Activated CD4-positive, alpha-beta T cell treated with anti-CD3 and anti-CD28 coated beads for 36 hours (primary cell): ENCODE results near the gene TTYH3. TPM values are rescaled to one million over a fixed set of nuclear protein-coding genes. Genes with fewer than 3 reads are reported as not detected.
A peak's percentile ranks its signal among the peaks of the same experiment; 100 is the strongest.
"Not testable (repeated sequence)": the region's sequence is repeated elsewhere in the genome, so short reads cannot be mapped to it uniquely, and the experiment has no call there.

Source experiments
- ATAC-seq: fragments of 200-7000 bp; cut with Tn5 transposase; one replicate; pipeline ENCODE4 v1.10.0; 2021; ENCODE audit warnings: mild to moderate bottlenecking, moderate library complexity
- CTCF ChIA-PET: fragments of 350-600 bp; sonication (Branson Sonifier 250); formaldehyde crosslinking; loops from one replicate; lab custom pipeline; 2021; ENCODE audit warnings: antibody characterized with exemption; lab: Charles Lee
- POLR2A ChIA-PET: fragments of 350-600 bp; sonication (Branson Sonifier 250); formaldehyde crosslinking; loops from one replicate; lab custom pipeline; 2021; ENCODE audit warnings: antibody characterized with exemption, inconsistent platforms; lab: Charles Lee
- DNase-seq: peaks from one replicate; pipeline ENCODE4 v3.0.0-alpha.2; 2020
- H3K27ac Mint-ChIP-seq: one replicate; pipeline ENCODE4 v1.8.0; 2021; ENCODE audit warnings: mixed read lengths
- H3K27me3 Mint-ChIP-seq: one replicate; pipeline ENCODE4 v1.8.0; 2021; ENCODE audit warnings: mixed read lengths
- H3K36me3 Mint-ChIP-seq: one replicate; pipeline ENCODE4 v1.8.0; 2021; ENCODE audit warnings: low read depth, mixed read lengths
- H3K4me1 Mint-ChIP-seq: one replicate; pipeline ENCODE4 v1.8.0; 2021; ENCODE audit warnings: mixed read lengths
- H3K4me3 Mint-ChIP-seq: one replicate; pipeline ENCODE4 v1.8.0; 2021; ENCODE audit warnings: mild to moderate bottlenecking, moderate library complexity, mixed read lengths
- H3K9me3 Mint-ChIP-seq: one replicate; pipeline ENCODE4 v1.8.0; 2021; ENCODE audit warnings: low read depth, mixed read lengths
- intact Hi-C, 2 experiments: fragments of 100-400 bp; cut with DNase I in 1 of 2; cut with micrococcal nuclease in 1 of 2; formaldehyde crosslinking; loops; one replicate each; pipeline versions ENCODE4 v1.14.2 to v1.15.1; 2022 to 2024; cut with DNase I, micrococcal nuclease
- total RNA-seq, 2 experiments: library from RNA; stranded (reverse); gene quantifications; one replicate each; pipeline ENCODE4 v1.2.3, GENCODE V29; 2021

The TTYH3 gene
- total RNA-seq, 2 experiments from 2014 or later = 18.7 to 20.2 TPM

- intact Hi-C loops = no loop called here
- DNase-seq = no peak
- Mint-ChIP-seq H3K9me3 (no peaks in the 10 kb centered on the region), H3K27ac (no peak overlapping the region), H3K4me1 (peaks cover 8% of the 10 kb centered on the region), H3K4me3 (no peak overlapping the region), H3K36me3 (no peaks in the 10 kb centered on the region), H3K27me3 (peaks cover 31% of the 10 kb centered on the region)
- ChIA-PET CTCF (interaction anchor here (0.7 kb wide), 1 partner anchor 10 kb away, joined by 3 read pairs; no protein-coding TSS in a partner anchor), POLR2A (no interaction called here)
- no peak for ATAC-seq
These were observed 56.9 kb downstream of the TTYH3 start for GRCh38 chr7:2688409-2689342.

DNA sequence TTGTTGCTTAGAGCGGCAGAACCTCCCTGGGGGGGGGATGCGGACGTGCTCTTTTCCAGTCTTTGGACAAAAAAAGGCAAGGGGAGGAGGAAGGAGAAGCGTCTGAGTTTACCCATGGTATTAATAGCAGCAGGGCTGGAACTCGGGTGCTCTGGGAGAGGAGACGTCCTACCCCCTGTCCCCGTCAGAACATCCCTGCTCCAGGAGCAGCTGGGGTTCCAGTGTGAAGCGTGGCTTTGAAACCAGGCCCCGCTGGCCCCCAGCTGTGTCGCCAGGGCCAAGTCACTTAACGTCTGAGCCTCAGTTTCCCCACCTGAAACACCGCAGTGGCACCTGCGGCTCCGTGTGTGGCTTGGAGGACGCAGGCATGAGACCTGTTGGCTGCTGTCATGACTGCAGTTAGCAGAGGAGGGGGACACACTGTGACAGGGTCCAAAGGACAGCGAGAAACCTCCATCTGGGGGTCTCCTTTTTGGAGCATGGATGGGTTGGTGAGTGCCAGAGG is 57.6 kb downstream of the TTYH3 start:
- peaks cover 31% of the 10 kb centered on the region for H3K27me3 Mint-ChIP-seq
- no peak overlapping the region for H3K27ac Mint-ChIP-seq
- CTCF ChIA-PET = interaction anchor here (0.7 to 5.7 kb wide), 4 partner anchors 9 to 238 kb away, joined by 3 to 33 read pairs (median 4); no protein-coding TSS in a partner anchor
- no peak for DNase-seq
- intact Hi-C loops = no loop called here
- H3K4me3 Mint-ChIP-seq = no peak overlapping the region
- POLR2A ChIA-PET = interaction anchor here (0.6 kb wide), 1 partner anchor 316 kb away, joined by 3 read pairs; no protein-coding TSS in a partner anchor
- peaks cover 8% of the 10 kb centered on the region for H3K4me1 Mint-ChIP-seq
- no peaks in the 10 kb centered on the region for H3K9me3 Mint-ChIP-seq
- ATAC-seq = no peak
- no peaks in the 10 kb centered on the region for H3K36me3 Mint-ChIP-seq

GRCh38 chr7:2689951-2690705 is 58.3 kb downstream of the TTYH3 start:
- peaks cover 31% of the 10 kb centered on the region for H3K27me3 Mint-ChIP-seq
- H3K27ac Mint-ChIP-seq = no peak overlapping the region
- no peaks in the 10 kb centered on the region for H3K36me3 Mint-ChIP-seq
- H3K4me3 Mint-ChIP-seq = no peak overlapping the region
- H3K4me1 Mint-ChIP-seq = peaks cover 8% of the 10 kb centered on the region
- no peak for ATAC-seq
- intact Hi-C loops = no loop called here
- ChIA-PET POLR2A (interaction anchor here (0.6 kb wide), 1 partner anchor 317 kb away, joined by 3 read pairs; no protein-coding TSS in a partner anchor), CTCF (interaction anchor here (0.5 to 5.7 kb wide), 5 partner anchors 14 to 239 kb away, joined by 3 to 33 read pairs (median 3); no protein-coding TSS in a partner anchor)
- no peak for DNase-seq
- no peaks in the 10 kb centered on the region for H3K9me3 Mint-ChIP-seq

DNA sequence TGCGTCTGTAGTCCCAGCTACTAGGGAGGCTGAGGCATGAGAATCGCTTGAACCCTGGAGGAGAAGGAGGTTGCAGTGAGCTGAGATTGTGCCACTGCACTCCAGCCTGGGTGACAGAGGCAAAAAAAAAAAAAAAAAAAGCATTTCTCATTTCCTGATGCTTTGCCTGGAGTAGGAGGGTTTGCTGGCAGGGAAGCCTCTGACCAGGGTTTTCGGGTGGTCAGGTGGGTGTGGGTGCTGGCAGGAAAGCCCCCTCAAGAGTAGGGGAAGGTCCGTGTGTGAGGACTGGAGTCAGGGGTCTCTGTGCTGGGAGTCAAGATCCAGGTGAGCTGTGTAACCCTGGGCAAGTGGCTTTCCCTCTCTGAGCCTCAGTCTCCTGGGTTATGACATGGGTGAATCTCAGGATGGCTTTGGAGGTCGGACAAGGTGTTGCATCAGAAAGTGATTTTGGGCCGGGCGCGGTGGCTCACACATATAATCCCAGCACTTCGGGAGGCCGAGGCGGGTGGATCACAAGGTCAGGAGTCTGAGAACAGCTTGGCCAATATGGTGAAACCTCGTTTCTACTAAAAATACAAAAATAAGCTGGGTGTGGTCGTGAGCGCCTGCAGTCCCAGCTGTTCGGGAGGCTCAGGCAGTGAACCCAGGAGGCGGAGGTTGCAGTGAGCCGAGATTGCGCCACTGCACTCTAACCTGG is 59.4 kb downstream of the TTYH3 start:
- Mint-ChIP-seq H3K4me1 (peaks cover 8% of the 10 kb centered on the region), H3K4me3 (no peak overlapping the region), H3K27ac (no peak overlapping the region), H3K9me3 (no peaks in the 10 kb centered on the region), H3K36me3 (no peaks in the 10 kb centered on the region), H3K27me3 (peaks cover 27% of the 10 kb centered on the region)
- intact Hi-C loops = no loop called here
- POLR2A ChIA-PET = no interaction called here
- ATAC-seq (no peak), DNase-seq (no peak)
- CTCF ChIA-PET = interaction anchor here (5.7 kb wide), 1 partner anchor 19 kb away, joined by 33 read pairs; no protein-coding TSS in a partner anchor

DNA sequence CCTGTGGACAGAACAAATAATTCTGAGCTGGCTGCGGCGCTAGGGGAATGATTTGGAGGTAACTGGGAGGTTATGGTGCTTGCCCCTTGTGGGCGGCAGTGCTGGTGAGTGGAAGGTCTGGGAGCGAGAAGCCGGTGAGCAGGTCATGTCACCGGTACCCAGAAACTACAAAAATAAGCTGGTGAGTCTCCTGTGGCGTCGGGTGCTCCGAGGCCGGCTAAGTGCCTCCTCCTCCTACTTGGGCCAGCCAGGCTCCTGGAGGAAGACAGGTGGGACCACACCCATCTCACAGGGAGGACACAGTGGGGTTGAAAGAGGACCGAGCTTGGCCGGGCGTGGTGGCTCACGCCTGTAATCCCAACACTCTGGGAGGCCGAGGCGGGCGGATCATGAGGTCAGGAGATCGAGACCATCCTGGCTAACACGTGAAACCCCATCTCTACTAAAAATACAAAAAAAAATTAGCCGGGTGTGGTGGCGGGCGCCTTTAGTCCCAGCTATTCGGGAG is 60.2 kb downstream of the TTYH3 start:
- DNase-seq, H3K27ac Mint-ChIP-seq, H3K36me3 Mint-ChIP-seq, H3K4me1 Mint-ChIP-seq, H3K4me3 Mint-ChIP-seq, intact Hi-C loops, POLR2A ChIA-PET, H3K9me3 Mint-ChIP-seq, ATAC-seq: not testable (repeated sequence)
- CTCF ChIA-PET = interaction anchor here (0.5 to 5.7 kb wide), 3 partner anchors 18 to 136 kb away, joined by 3 to 33 read pairs (median 3); no protein-coding TSS in a partner anchor
- peaks cover 24% of the 10 kb centered on the region for H3K27me3 Mint-ChIP-seq

- ATAC-seq (no peak), DNase-seq (no peak)
- no peak overlapping the region for H3K27ac Mint-ChIP-seq
- intact Hi-C loops = no loop called here
- ChIA-PET POLR2A (no interaction called here), CTCF (interaction anchor here (0.5 to 5.7 kb wide), 3 partner anchors 17 to 137 kb away, joined by 3 to 33 read pairs (median 3); no protein-coding TSS in a partner anchor)
- H3K36me3 Mint-ChIP-seq = no peaks in the 10 kb centered on the region
- H3K4me3 Mint-ChIP-seq = no peak overlapping the region
- H3K4me1 Mint-ChIP-seq = peaks cover 8% of the 10 kb centered on the region
- no peaks in the 10 kb centered on the region for H3K9me3 Mint-ChIP-seq
- peaks cover 20% of the 10 kb centered on the region for H3K27me3 Mint-ChIP-seq
These were observed 60.8 kb downstream of the TTYH3 start for GRCh38 chr7:2692543-2692942.

GRCh38 chr7:2693420-2694121 is 61.8 kb downstream of the TTYH3 start:
- H3K27ac Mint-ChIP-seq, ATAC-seq, H3K36me3 Mint-ChIP-seq, H3K9me3 Mint-ChIP-seq, intact Hi-C loops, H3K4me3 Mint-ChIP-seq, DNase-seq, POLR2A ChIA-PET: not testable (repeated sequence)
- Mint-ChIP-seq H3K27me3 (peaks cover 19% of the 10 kb centered on the region), H3K4me1 (peaks cover 10% of the 10 kb centered on the region)
- CTCF ChIA-PET = interaction anchor here (0.6 to 5.7 kb wide), 3 partner anchors 16 to 388 kb away, joined by 3 to 33 read pairs (median 3); no protein-coding TSS in a partner anchor

DNA sequence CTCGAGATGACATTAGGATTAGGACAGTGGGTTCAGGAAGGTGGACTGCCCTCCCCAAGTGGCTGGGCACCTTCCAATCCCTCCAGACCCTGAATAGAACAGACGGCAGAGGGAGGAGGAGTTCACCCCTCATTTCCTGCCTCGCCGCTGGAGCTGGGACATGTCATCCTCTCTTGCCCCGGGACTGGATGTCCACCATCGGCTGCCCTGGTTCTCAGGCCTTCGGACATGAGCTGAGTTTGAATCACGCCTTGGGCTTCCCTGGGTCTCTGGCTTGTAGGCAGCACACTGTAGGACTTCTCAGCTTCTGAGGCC is 62.3 kb downstream of the TTYH3 start:
- ATAC-seq, POLR2A ChIA-PET: not testable (repeated sequence)

GRCh38 chr7:2698581-2699288 is 66.9 kb downstream of the TTYH3 start:
- ATAC-seq (peak; percentile 94), DNase-seq (peak; percentile 76)
- Mint-ChIP-seq H3K9me3 (no peaks in the 10 kb centered on the region), H3K36me3 (no peaks in the 10 kb centered on the region), H3K27ac (no peak overlapping the region), H3K4me3 (peak overlapping the region; percentile 47), H3K27me3 (no peaks in the 10 kb centered on the region), H3K4me1 (peaks cover 20% of the 10 kb centered on the region)
- intact Hi-C loops = no loop called here
- ChIA-PET CTCF (interaction anchor here (0.6 to 3.4 kb wide), 8 partner anchors 10 to 52 kb away, joined by 3 to 42 read pairs (median 3); no protein-coding TSS in a partner anchor), POLR2A (interaction anchor here (0.6 to 1.0 kb wide), 2 partner anchors 17 to 234 kb away, joined by 3 read pairs; no protein-coding TSS in a partner anchor)

More for the DNA sequence above, 62.3 kb downstream of the TTYH3 start:
- peaks cover 10% of the 10 kb centered on the region for H3K4me1 Mint-ChIP-seq
- intact Hi-C loops, H3K36me3 Mint-ChIP-seq, H3K9me3 Mint-ChIP-seq, H3K27ac Mint-ChIP-seq, H3K4me3 Mint-ChIP-seq, DNase-seq: not testable (repeated sequence)
- CTCF ChIA-PET = interaction anchor here (1.2 to 5.7 kb wide), 2 partner anchors 16 to 243 kb away, joined by 3 to 33 read pairs; no protein-coding TSS in a partner anchor
- H3K27me3 Mint-ChIP-seq = peaks cover 14% of the 10 kb centered on the region
